Tibial nerve (tissue), 4 donors: ENCODE results near the gene MYH11.

Experiments
- CTCF ChIP-seq, 5 experiments: fragments of 200-600 bp in 3 of 5; fragments of 450-650 bp in 2 of 5; sonication (generic) in 3 of 5; IDR thresholded peaks; one replicate each; pipeline ENCODE4 v1.5.1; 2016 to 2019; ENCODE audit warnings: antibody characterized with exemption in 5 of 5, mild to moderate bottlenecking in 3 of 5, moderate library complexity in 2 of 5
- EP300 ChIP-seq, 2 donors: sonication (generic); formaldehyde crosslinking; IDR thresholded peaks; one replicate each; pipeline ENCODE4 v1.6.1; 2017; ENCODE audit warnings: antibody characterized with exemption in 2 of 2, mild to moderate bottlenecking in 1 of 2
- POLR2A ChIP-seq, 2 donors: fragments of 450-650 bp; IDR thresholded peaks; one replicate each; pipeline ENCODE4 v1.6.1; 2017; ENCODE audit warnings: antibody characterized with exemption in 2 of 2, mild to moderate bottlenecking in 2 of 2, moderate library complexity in 2 of 2

DNA sequence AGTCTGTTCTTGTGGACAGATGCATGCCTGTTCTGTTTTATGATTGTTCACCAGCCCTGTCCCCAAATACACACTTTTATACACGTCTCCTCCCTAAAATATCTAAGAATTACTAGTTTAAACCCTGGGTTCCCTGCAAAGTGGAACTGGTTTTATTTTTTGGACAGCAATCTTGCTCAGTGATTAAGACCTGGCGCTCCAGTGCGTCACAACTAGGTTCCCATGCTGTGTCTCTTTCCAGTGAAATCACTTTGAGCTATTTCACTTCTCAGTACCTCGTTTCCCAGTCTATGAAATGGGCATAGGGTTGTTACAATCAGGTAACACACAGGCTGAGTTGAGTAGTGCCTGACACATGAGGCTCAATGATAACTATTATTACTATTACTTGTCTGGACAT is 30.5 kb upstream of the MYH11 start:
- TF ChIP-seq CTCF (IDR thresholded peaks at IDR 0.05) (no peak), POLR2A (IDR thresholded peaks at IDR 0.05) (no peak), EP300 (IDR thresholded peaks at IDR 0.05) (no peak)
